HT-29 (cell line): Measurements from ENCODE around the gene DERA. TPM values are rescaled to one million over a fixed set of nuclear protein-coding genes. Genes with fewer than 3 reads are reported as not detected.
"Not testable (repeated sequence)": the region's sequence is repeated elsewhere in the genome, so short reads cannot be mapped to it uniquely, and the experiment has no call there.

Experiments
- DNase-seq: peaks from one replicate; pipeline ENCODE4 v3.0.0-alpha.2; 2015; ENCODE audit warnings: low spot score
- total RNA-seq: library from RNA; depleted of rRNA; stranded (reverse); fragments of >200 nt; shearing (Covaris generic); gene quantifications from 2 replicates; pipeline ENCODE4 v1.2.3, GENCODE V29; 2014

The DERA gene
- total RNA-seq, 1 experiment from 2014 or later: 38.0 TPM

DNA sequence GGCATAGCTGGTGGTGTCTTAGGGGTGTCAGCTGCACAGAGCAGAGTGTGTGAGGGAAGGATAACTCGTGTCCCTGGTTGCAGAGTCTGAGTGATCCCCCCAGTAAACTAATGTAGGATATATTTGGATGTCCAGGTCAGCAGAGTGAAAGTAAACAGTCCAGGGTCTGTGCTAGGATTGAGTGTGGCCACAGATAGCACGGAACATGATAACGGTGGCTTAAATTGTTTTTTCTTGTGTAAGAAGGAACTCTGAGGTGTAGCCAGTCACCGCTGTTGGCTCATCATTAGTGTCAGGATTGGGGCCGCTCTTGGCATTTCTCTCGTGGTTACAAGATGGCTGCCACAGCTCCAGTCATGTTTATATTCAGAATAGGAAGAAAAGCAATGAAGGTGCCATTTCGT is 97.3 kb downstream of the DERA start:
- DNase-seq: no peak

DNA sequence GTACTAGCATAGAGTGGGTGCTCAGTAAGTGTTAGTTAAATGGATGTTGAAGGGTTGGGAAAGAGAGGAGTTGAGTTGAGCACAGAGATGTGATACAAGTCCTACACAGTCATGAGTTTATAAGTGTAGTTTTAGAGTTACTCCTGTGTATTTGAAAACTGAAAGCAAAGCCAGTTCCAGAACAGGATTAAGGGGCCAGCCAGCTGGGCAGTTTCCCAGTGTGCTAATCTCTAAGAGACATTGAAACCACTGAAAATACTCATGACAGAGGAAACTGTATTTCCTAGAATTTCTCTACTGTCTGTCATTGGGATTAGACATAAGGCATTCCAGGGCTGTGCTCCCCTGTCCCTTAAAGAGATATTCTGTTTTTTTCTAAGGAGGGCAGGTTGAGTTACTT is 101.0 kb downstream of the DERA start:
- no peak for DNase-seq

DNA sequence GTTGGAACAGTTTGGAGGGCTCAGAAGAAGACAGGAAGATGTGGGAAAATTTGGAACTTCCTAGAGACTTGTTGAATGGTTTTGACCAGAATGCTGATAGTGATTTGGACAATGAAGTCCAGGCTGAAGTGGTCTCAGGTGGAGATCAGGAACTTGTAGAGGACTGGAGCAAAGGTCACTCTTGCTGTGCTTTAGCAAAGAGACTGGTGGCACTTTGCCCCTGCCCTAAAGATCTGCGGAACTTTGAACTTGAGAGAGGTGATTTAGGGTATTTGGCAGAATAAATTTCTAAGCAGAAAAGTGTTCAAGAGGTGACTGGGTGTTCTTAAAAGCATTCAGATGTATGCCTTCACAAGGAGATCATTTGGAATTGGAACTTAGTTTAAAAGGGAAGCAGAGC is 102.6 kb downstream of the DERA start:
- DNase-seq: not testable (repeated sequence)

DNA sequence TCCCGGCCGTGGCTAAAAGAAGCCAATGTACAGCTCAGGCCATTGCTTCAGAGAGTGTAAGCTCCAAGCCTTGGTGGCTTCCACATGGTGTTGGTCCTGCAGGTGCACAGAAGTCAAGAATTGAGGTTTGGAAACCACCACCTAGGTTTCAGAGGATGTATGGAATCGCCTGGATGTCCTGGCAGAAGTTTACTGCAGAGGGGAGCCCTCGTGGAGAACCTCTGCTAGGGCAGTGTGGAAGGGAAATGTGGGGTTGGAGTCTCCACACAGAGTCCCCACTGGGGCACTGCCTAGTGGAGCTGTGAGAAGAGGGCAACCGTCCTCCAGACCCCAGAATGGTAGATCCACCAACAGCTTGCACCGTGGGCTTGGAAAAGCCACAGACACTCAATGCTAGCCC is 103.3 kb downstream of the DERA start:
- not testable (repeated sequence) for DNase-seq

DNA sequence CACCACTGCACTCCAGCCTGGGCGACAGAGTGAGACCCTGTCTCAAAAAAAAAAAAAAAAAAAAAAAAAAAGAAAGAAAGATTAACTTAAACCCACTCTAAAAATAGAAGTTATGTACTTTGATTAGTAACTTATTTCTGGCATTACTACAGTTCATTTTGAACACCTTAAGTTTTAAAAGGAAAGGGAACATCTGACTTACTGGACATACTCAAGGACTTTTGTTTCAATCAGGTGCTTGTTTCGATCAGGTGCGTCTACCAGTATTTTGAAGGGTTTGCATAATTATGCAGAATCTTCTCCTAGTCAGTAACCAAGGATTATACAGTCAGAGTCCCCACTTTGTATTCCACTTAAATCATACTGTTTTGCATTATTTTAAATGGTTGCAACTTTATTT is 105.6 kb downstream of the DERA start:
- DNase-seq: no peak

DNA sequence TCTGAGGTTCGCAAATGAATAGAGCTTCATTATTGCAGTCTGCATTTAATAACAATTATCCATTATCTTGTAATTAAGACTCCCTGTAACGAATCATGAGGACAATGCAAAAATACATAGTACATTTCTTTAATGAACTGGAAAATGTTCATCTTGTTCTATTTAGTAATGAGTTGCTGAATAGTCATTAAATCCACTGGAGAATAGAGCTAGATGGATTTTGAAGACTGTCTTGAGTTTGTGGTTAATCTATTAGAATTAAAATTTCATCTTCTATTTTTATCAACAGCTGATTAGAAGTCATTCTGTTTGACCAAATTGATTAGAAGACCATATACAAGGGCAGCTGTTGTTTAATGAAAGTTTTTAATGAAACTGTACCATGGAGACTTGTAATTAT is 107.2 kb downstream of the DERA start:
- DNase-seq: no peak

DNA sequence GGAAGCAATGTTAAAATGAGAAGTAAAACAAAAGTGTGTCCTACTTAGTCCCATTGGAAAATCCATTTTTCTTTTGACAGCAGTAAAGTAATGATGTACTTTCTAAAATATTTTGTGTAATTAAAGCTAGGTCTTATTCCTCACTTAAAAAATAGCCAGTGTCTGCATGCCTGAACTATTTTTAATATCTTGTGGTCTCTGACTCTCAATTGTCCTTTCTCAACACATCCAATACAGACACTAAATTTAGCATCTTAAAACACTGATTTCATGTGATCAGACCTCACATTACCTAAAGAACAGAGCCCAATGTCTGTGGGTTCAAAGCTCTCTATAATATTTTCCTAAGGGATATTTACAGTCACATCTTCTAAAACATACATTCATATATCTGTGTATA is 108.0 kb downstream of the DERA start:
- DNase-seq: no peak

DNA sequence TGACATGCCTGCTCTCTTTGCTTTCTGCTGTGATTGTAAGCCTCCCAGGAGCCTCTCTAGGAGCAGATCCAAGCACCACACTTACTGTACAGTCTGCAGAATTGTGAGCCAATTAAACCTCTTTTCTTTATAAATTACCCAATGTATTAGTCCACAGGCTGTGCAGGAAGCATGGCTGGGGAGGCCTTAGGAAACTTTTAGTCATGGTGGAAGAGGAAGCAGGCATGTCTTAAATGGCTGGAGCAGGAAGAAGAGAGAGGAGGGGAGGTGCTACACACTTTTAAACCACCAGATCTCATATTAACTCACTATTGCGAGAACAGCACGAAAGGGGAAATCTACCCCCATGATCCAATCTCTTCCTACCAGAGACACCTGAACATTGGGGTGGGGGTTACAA is 108.9 kb downstream of the DERA start:
- no peak for DNase-seq

DNA sequence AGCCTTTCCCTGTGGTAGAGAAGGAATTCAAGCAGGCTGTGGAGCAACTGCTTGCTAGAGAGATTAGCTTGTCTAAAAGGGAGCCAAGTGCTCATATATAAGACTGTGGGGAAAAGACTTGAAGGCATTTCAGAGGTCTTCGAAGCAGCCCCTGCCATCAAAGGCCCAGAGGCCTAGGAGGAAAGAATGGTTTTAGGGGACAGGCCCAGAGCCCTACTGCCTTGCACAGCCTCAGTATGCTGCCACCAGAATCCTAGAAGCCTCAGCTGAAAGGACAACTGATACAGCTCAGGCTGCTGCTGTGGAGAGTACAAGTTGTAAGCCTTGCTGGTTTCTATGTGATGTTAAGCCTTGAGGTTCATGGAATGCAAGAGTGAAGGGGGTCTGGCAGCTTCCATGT is 109.9 kb downstream of the DERA start:
- no peak for DNase-seq

DNA sequence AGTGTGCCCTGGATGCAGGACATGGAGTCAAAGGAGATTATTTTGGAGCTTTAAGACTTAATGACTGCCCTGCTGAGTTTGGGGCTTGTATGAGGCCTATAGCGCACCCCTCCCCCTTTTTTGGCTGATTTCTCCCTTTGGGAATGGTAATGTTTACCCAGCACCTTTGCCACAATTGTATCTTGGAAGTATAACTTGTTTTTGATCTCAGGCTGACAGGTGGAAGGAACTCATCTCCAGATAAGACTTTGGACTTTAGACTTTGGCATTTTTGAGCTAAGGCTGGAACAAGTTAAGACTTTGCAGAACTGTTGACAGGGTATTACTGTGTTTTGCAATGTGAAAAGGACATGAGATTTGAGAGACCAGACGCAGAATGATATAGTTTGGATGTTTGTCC is 110.5 kb downstream of the DERA start:
- peak; percentile 19 for DNase-seq

DNA sequence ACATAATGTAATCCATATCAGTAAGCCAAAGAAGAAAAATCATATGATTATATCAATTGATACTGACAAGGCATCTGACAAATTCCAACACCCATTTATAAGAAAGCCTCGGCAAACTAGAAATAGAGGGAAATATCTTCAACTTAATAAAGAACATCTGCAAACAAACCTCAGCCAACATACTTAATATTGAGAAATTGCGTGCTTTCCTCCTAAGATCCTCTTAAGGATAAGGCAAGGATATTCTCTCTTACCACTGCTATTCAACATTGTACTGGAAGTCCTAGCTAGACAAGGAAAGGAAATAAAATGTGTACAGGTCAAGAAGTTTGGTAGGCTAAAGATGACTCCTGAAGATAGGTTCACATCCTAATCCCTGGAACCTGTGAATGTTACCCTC is 115.9 kb downstream of the DERA start:
- no peak for DNase-seq

DNA sequence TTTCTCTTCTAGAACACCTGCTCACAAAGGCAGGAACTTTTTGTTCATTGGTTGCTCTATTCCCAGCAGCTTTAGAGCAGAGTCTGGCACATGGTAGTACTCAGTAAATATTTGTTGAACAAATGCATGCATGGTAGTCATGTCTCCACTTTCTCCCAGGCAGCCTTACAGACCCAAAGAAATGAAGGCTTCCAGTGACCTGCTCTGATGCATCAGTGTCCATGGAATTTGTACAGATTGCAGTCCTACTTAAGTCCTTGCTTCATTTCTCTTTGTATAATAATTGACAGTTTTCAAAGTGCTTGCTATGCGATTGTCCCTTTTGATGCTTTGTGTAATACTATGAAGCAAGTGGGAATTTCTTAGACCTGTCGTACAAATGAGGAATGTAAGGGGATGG is 119.6 kb downstream of the DERA start:
- no peak for DNase-seq

DNA sequence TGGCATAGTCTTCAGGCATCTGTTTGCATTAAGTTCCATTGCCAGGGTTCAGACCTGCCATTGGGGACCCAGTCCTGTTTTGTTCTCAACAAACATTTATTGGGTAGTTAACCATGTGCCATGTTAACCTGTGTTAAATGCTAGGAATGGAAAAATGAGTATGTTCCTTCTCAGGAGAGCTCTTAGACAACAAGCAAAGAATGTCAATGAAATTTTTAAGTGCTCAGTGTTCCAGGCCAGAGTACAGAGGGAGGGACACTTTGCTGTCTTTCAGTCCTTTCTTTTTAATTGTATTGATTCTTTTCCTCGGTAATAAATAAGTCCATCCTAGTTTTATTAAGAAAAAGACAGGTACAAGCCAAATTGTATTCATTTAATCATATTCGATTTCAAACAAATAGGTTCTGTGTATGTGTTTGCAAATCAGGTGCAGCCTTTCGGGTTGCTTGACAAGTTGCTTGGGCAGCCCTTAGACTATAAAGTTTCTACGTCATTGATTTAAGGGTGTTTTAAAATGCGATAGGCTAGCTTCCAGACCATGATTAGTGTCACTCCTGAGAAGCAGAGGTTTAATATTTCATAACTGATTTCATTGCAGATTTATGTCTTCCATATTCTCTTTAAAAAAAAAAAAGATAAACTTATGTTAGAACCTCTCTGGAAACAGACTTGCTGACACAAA is 123.1 kb downstream of the DERA start:
- no peak for DNase-seq

DNA sequence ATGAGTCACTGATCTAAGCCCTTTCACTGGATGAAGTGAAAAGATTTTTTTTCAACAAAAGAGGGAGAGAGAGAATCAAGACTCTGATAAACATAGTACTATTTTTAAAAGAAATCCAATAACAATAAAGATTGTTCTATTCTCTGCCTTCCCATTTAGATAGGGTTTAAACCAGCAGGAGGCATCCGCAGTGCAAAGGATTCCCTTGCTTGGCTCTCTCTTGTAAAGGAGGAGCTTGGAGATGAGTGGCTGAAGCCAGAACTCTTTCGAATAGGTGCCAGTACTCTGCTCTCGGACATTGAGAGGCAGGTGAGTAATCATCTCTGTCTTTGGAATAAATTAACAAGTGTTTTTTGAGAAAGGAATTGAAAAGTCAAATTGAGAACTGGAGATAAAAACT is 124.9 kb downstream of the DERA start:
- no peak for DNase-seq

DNA sequence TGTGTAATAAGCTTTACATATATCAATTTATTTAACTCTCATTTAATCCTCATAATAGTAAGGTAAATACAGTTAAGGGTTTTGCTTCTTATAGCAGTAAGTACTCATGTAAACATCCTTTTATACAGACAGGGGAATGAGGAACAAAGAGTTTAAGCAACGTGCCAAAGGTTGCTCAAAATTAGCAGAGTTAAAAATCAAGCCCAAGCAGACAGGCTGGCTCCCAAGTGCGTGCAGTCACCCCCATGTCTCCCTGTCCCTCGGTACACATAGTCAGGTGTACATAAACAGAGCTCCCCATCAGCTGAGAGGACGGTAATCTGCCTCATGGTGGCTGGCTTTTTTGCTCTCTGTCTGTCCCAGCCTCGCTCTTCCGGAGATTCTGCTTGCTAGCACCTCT is 126.4 kb downstream of the DERA start:
- no peak for DNase-seq

DNA sequence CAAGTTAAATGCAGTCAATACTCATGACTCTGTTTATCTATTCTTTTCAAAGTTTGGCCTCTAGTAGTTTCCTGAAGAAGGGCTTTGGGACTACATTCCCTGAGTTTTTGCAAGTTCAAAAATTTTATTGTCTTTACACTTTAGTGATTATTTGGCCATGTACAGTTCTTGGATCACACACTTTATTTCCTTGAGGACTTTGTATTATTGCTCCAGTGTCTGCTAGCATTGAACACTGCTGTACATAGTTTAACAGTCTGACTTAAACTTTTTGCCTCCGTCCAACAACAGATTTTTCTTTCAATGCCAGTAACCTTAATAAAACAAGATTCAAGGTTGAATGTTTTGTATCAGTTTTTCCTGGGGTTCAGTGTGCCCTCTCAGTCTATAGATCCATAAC is 132.3 kb downstream of the DERA start:
- no peak for DNase-seq

DNA sequence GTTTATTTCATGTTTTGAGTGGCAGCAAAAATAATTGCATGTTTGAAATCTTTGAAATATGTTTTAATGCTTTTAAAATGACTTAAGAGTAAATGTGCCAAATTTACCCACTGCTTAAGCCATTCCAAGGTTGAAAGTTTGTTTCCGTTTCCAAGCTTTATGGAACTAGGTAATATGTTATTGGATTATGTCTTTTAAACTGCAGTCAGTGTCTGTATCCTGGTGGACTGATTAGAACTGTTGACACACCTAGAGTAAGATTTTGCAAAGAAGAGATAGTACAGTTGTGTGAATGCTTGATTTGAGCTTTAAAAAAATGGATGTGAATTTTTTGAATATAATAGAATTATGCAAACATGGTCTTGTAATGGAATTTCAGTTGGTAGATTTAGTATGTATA is 135.1 kb downstream of the DERA start:
- no peak for DNase-seq

DNA sequence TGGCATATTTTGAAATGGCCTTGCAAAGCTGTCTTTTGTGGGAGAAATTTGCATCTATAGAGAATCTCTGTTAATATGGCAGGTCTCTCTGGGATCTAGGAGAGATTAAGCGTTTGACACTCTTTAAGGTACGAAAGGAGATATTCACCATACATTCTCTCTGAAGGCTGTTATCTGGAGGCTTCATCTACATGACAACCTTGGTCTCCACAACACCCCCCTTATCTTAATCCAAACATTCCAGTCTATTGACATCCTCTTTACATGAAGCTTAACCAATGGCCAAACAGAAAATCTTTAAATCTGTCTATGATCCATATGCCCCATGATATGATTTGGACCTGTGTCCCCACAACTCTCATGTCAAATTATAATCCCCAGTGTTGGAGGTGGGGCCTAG is 137.4 kb downstream of the DERA start:
- no peak for DNase-seq

DNA sequence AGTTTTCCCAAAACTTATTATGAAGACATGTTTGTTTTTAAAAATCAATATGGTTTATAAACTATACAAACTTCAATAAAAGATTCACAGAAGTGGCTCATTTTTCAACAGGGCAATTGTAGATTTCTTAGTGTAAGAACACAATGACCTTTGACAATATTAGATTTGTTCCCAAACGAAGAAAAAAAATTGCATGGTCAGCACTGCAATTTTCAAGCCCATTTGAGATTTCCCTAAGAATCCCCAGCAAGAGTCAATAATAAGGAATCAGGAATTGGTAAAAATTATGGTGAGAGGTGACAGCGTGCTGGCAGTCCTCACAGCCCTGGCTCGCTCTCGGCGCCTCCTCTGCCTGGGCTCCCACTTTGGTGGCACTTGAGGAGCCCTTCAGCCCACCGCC is 145.8 kb downstream of the DERA start:
- DNase-seq: no peak

DNA sequence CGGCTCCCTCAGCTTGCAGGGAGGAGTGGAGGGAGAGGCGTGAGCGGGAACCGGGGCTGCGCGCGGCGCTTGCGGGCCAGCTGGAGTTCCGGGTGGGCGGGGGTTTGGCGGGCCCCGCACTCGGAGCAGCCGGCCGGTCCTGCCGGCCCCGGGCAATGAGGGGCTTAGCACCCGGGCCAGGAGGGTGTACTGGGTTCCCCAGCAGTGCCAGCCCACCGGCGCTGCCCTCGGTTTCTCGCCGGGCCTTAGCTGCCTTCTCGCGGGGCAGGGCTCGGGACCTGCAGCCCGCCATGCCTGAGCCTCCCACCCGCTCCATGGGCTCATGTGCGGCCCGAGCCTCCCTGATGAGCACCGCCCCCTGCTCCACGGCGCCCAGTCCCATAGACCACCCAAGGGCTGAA is 146.2 kb downstream of the DERA start:
- DNase-seq: not testable (repeated sequence)

DNA sequence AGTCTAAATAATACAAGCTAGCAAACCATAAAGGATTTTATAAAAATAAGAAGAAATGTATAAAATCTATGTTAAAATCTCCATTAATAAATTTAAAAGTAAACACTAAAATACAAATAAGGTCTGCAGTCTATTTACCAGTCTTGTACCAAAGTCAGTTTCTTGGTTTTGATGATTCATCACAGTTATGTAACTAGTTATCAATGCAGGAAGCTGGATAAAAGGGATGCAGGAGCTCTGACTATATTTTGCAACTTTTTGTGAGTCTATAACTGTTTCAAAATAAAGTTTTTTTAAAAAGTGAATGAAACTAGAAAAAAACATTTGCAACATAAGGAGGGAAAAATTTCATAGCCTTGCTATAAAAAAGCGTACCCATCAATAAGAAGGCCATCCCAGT is 151.5 kb downstream of the DERA start:
- no peak for DNase-seq

DNA sequence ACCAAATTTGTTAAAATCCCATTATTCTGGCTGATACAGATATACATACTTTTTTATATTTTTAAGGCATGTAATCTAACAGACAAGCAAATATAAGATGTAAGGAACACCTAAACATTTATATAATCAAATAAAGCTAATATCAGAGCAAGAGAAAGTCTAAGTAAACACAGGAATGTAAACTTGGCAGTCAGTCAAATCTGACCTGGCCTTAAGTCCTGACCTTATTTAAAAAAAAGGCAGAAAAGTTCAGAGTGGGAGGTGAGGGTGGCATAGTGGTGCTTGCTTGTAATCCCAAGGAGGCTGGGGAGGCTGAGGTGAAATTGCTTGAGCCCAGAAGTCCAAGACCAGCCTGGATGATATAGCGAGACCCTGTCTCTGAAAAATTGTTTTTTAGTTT is 152.6 kb downstream of the DERA start:
- DNase-seq: peak; percentile 9

DNA sequence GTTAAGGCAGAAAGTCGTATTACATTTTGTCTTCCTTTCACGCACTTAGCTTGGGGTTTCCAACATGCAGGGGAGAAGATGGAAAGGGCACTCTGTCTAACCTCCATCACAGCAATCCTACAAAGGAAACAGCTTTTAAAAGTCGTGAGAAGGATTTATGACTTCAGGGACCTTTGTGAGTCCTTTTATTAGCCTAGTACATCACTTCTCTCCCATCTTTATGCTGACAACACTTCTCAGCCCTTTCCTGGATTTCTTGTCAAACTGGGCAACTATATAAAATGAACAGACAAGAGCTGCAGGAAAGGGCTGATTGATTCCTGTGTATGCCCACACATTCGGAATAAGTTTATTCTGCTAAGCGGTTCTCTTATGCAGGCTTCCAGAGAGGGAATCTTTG is 159.0 kb downstream of the DERA start:
- DNase-seq: no peak

DNA sequence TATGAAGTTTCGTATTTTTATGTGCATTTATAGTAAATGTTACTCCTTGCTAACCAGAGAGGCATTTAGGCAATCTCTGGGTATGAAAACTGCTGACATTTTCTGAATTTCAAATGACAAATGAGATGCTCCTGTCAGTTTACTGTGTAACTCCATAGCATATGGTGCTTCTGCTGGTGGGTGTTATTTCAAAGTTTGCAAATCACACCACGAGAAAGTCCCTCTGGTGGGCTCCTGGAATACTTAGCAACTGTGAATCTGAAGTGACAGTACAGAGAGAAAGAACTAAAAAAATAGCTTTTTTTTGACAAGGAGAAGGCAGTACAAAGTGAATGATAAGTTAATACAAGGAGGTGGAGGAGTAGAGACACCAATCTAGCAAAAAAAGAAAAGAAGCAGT is 161.5 kb downstream of the DERA start:
- no peak for DNase-seq
